GM18505 (cell line): ENCODE data around the gene PRR19.
"Not testable (repeated sequence)": the region's sequence is repeated elsewhere in the genome, so short reads cannot be mapped to it uniquely, and the experiment has no call there.

Experiments used
- ATAC-seq: cut with Tn5 transposase; IDR thresholded peaks from one replicate; pipeline ENCODE4 v1.9.1; 2021; ENCODE audit not compliant: unreplicated experiment
- POLR2A ChIP-seq: IDR thresholded peaks from 4 replicates; pipeline ENCODE4 v1.6.1; 2011; ENCODE audit warnings: borderline replicate concordance; ENCODE audit not compliant: insufficient read depth, insufficient read length; ENCODE audit errors: extremely low read depth

The PRR19 gene

GRCh38 chr19:42325308-42325895, 23.5 kb downstream of the PRR19 start, which contains the start of gene MEGF8:
Gene MEGF8 (plus strand): TSS chr19:42325635. CDS start chr19:42326244, 609 bp downstream.
- TF ChIP-seq POLR2A, result peak; percentile 77
- ATAC-seq, result peak; percentile 85

GRCh38 chr19:42325896-42326771, 24.2 kb downstream of the PRR19 start:
- TF ChIP-seq POLR2A, result no peak
- ATAC-seq, result peak; percentile 11

- no peak for ATAC-seq
- no peak for TF ChIP-seq POLR2A
Measured at GRCh38 chr19:42326969-42327368, 25.0 kb downstream of the PRR19 start.

GRCh38 chr19:42327381-42327780, 25.4 kb downstream of the PRR19 start:
- TF ChIP-seq POLR2A, result no peak
- ATAC-seq, result no peak

GRCh38 chr19:42328106-42328505, 26.2 kb downstream of the PRR19 start:
- no peak for TF ChIP-seq POLR2A
- ATAC-seq, result no peak

- ATAC-seq, result no peak
- TF ChIP-seq POLR2A, result no peak
Measured at GRCh38 chr19:42328854-42329253, 26.9 kb downstream of the PRR19 start.

- TF ChIP-seq POLR2A, result no peak
- no peak for ATAC-seq
Measured at GRCh38 chr19:42330241-42330711, 28.3 kb downstream of the PRR19 start.

- ATAC-seq, result not testable (repeated sequence)
Measured at GRCh38 chr19:42331333-42331732, 29.4 kb downstream of the PRR19 start.

- no peak for TF ChIP-seq POLR2A
Measured at GRCh38 chr19:42332059-42332458, 30.1 kb downstream of the PRR19 start.

GRCh38 chr19:42333018-42333417, 31.1 kb downstream of the PRR19 start:
- ATAC-seq, result no peak
- TF ChIP-seq POLR2A, result no peak

More at GRCh38 chr19:42332059-42332458, 30.1 kb downstream of the PRR19 start:
- no peak for ATAC-seq

- ATAC-seq, result no peak
- TF ChIP-seq POLR2A, result no peak
Measured at GRCh38 chr19:42333975-42334696, 32.2 kb downstream of the PRR19 start.

GRCh38 chr19:42334697-42335373, 32.9 kb downstream of the PRR19 start:
- no peak for ATAC-seq
- no peak for TF ChIP-seq POLR2A

GRCh38 chr19:42335374-42335936, 33.5 kb downstream of the PRR19 start:
- TF ChIP-seq POLR2A, result no peak
- ATAC-seq, result no peak
